Measurements from ENCODE around the gene PCDHGC5. TPM values are rescaled to one million over a fixed set of nuclear protein-coding genes. Genes with fewer than 3 reads are reported as not detected.

PCDHGC5 gene
- total and polyA plus RNA-seq, 2 donors (not counting 3 experiments of a cell fraction or from before 2014, with no cell fraction given), result 0.21 to 1.2 TPM

- H2AFZ ChIP-seq (ENCODE audit: low read depth, low read length), result no peak overlapping the region
- peaks cover 0 to 8% of the 10 kb centered on the region in 2 experiments for H3K36me3 ChIP-seq (ENCODE audit: control insufficient read depth in 2 of 2, extremely low read depth in 1 of 2, insufficient read depth in 2 of 2, low read length in 2 of 2)
- H3K4me1 ChIP-seq (ENCODE audit: control insufficient read depth, extremely low read depth, insufficient read depth, low read length), result peaks cover 5% of the 10 kb centered on the region
- no peaks in the 10 kb centered on the region for H3K27me3 ChIP-seq (ENCODE audit: control insufficient read depth in 2 of 2, insufficient read depth in 2 of 2, low read length in 2 of 2)
- H3K27ac ChIP-seq (ENCODE audit: insufficient read depth, low read depth, low read length), result no peak overlapping the region
- no peak for TF ChIP-seq POLR2A (IDR thresholded peaks at IDR 0.05; ENCODE audit: low read depth, low read length)
- no peak for TF ChIP-seq MYC (IDR thresholded peaks at IDR 0.05; ENCODE audit: low read depth, low read length)
- no peak for TF ChIP-seq GATA2 (IDR thresholded peaks at IDR 0.05; ENCODE audit: insufficient read depth, insufficient read length, low read depth, low read length)
- TF ChIP-seq, protein P1, sequence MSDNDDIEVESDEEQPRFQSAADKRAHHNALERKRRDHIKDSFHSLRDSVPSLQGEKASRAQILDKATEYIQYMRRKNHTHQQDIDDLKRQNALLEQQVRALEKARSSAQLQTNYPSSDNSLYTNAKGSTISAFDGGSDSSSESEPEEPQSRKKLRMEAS (IDR thresholded peaks at IDR 0.05; ENCODE audit: insufficient read depth, insufficient read length), result no peak
- no peak for TF ChIP-seq POLR2AphosphoS5 (IDR thresholded peaks at IDR 0.05; ENCODE audit: insufficient read depth, low read depth, low read length)
- TF ChIP-seq FOS (IDR thresholded peaks at IDR 0.05; ENCODE audit: borderline replicate concordance, insufficient read depth, low read length), result no peak
- TF ChIP-seq JUN (IDR thresholded peaks at IDR 0.05; ENCODE audit: borderline replicate concordance, insufficient read depth, insufficient read length, low read depth), result no peak
- TF ChIP-seq, protein P2, sequence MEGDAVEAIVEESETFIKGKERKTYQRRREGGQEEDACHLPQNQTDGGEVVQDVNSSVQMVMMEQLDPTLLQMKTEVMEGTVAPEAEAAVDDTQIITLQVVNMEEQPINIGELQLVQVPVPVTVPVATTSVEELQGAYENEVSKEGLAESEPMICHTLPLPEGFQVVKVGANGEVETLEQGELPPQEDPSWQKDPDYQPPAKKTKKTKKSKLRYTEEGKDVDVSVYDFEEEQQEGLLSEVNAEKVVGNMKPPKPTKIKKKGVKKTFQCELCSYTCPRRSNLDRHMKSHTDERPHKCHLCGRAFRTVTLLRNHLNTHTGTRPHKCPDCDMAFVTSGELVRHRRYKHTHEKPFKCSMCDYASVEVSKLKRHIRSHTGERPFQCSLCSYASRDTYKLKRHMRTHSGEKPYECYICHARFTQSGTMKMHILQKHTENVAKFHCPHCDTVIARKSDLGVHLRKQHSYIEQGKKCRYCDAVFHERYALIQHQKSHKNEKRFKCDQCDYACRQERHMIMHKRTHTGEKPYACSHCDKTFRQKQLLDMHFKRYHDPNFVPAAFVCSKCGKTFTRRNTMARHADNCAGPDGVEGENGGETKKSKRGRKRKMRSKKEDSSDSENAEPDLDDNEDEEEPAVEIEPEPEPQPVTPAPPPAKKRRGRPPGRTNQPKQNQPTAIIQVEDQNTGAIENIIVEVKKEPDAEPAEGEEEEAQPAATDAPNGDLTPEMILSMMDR (IDR thresholded peaks at IDR 0.05; ENCODE audit: extremely low read depth in 1 of 2, insufficient read depth in 1 of 2, low read depth in 1 of 2, low read length in 2 of 2), result no peak
- no peak for TF ChIP-seq EZH2 (IDR thresholded peaks at IDR 0.05; ENCODE audit: borderline replicate concordance, low read depth, low read length, severe bottlenecking)
- dilution Hi-C loops (cut with MboI; ENCODE audit: extremely low pct_ligation_motif_present, low sequenced_read_pairs) (no loop called here), intact Hi-C loops (cut with micrococcal nuclease) (no loop called here)
- CTCF ChIA-PET, result interaction anchor here (0.6 to 0.8 kb wide), 2 partner anchors 11 to 144 kb away, joined by 3 read pairs; no protein-coding TSS in a partner anchor
- no peaks in the 10 kb centered on the region for H3K79me2 ChIP-seq (ENCODE audit: control insufficient read depth, insufficient read depth, low read length)
- H4K20me1 ChIP-seq (replicated peaks; ENCODE audit: control insufficient read depth, extremely low read depth, insufficient read depth, low read length), result no peaks in the 10 kb centered on the region
- H3K4me2 ChIP-seq (ENCODE audit: insufficient read depth, low read length), result no peak overlapping the region
- POLR2A ChIA-PET, result no interaction called here
- H3K9me3 ChIP-seq (replicated peaks; ENCODE audit: control insufficient read depth, insufficient read depth, low read length), result no peaks in the 10 kb centered on the region
- FAIRE-seq (no peak), DNase-seq (ENCODE audit: low read depth, low spot score) (no peak)
- H3K9me1 ChIP-seq (replicated peaks; ENCODE audit: control insufficient read depth, extremely low read depth, insufficient read depth, low read length), result no peaks in the 10 kb centered on the region
- H3K4me3 ChIP-seq (replicated peaks in 1 of 3; ENCODE audit: insufficient read depth in 1 of 3, low read depth in 1 of 3, low read length in 3 of 3), result no peak overlapping the region
- BruUV-seq (replicated peaks), result no TSS peak
- H3K9ac ChIP-seq (replicated peaks; ENCODE audit: extremely low read depth, insufficient read depth, low read length), result no peak overlapping the region
Measured at GRCh38 chr5:141503681-141504080, 14.8 kb downstream of the PCDHGC5 start.
